ENCODE data around the gene ATXN1.
A peak's percentile ranks its signal among the peaks of the same experiment; 100 is the strongest.

ATXN1 gene

DNA sequence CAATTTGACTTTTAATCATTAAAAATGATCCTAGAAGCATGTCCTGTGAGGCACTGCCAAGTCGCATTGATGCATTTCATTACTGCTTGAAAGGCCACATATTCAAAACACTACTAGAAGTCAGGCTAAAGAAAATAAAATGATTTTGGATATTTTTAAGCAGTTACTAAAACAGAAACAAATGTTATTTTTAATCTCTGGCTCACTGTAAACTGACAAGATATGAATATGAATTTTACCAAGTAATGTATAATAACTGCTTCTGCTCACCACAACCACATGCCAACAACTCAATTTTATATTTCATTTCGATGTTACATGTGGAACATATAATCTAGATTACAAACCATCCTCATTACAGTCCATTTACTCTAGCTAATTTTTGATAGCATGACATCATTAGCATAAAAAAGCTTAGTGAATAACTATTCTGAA lies 90.6 kb downstream of the ATXN1 start:
- no peak for DNase-seq

DNA sequence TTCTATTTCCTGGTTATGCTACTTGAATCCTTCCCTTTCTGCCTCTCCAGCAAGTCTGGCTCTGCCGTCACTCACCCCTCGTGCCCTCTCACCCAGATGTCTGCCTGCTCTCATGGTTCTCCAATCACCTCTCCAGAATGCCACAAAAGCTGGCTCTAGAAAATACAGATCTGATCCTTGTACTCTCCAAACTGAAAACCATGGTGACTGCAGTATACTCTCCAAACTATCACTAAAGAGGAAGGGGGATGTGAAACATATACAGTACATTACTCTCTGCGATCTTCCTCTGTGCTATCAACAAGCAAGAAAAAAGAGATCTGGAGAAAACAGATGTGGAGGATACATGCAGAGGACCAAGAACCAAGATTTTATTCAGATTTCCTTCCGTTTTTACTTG lies 91.1 kb downstream of the ATXN1 start:
- DNase-seq, result no peak

- no peak for DNase-seq
These were observed 92.0 kb downstream of the ATXN1 start for GRCh38 chr6:16669227-16669626.

DNA sequence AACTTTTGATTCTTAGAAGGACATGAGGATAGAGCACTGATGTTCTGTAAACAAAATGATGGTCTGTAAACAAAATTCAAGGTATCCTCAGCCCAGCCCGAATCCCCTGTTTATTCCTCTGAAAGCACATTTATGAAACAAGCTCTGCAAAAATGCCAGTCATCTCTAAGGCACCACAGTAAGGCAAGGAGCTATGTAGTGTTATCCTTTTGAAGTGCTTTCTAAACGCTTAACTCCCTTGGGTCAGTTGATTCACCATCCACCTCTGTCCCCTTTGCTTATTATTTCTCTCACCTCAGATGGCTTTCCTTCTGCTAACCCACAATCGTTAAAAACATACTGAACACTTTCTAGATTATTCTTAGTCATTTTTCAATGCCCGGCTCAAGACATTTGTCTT lies 93.8 kb downstream of the ATXN1 start:
- DNase-seq, result no peak

DNA sequence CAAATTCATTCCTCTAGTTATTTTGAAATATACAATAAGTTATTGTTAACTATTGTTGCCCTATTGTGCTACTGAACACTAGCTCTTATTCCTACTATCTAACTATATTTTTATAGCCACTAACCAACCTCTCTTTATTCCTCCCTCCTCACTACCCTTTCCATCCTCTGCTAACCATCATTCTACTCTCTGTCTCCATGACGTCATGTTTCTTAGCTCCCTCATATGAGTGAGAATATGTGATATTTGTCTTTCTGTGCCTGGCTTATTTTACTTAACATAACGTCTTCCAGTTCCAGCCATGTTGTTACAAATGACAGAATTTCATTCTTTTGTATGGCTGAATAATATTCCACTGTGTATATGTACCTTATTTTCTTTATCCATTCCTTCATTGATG lies 95.3 kb downstream of the ATXN1 start:
- DNase-seq, result no peak

- DNase-seq, result no peak
These were observed 96.1 kb downstream of the ATXN1 start for GRCh38 chr6:16665182-16665581.

DNA sequence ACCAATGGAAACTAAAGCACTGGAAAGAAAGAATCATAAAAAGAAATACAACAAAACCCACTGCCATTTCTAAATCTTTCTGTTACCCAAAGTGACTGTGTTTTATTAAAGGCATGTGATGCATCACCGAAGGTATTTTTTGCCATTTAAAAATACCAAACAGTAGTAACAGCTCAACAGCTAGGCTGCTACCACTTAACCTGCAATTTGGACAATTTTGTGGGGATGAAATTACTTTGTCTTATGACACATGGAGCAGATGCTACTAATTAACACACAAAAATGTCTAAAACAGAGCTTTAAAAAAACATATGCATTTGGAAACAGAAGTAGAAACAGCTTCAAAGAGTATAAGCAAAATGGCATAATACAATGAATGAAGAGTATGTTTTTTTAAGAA lies 97.4 kb downstream of the ATXN1 start:
- DNase-seq, result no peak

DNA sequence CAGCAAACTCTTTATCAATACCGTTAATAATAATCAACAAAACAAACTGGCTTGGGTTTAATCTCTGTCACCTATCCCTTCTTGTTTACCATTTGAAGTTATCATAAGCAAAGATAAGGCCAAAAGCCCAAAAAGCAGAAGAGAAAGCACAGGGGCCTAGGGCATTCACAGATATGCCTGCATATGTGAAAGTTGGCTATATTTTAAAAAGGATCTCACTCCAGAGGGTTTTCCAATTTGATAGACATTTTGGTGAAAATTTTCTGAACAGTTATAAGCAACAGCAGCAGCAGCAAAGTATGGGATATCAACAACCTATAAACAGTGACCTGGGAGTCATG lies 101.1 kb downstream of the ATXN1 start:
- DNase-seq, result no peak

DNA sequence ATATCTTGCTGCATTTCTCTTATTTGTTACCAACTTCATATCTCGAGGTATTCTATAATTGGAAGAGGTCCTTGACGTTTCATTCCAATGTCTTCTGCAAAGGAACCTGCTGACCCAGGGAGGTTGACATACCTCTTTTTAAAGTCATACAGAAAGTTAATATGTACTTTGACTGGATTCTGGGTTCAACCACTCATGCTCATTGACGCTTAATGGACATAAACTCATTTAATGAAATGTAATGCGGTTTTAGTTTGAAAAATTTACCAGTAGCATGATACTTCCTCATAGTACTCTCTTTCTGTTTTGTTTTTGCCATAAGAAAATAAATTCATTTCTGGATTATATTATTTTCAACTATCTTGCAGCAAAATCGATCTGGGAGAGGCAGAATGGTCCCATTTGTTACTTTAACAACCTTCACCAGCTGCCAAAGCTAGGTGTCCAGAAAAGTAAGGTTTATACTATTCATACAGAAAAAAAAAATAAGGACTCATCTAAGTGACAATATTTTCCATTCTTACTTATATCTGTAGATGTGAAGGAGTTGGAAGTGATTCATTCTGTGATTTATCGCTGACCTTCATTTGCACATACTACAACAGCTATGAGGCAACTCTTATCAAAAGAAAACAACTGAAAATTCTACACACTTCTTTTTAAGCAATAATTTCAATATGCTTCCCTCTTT lies 101.6 kb downstream of the ATXN1 start:
- no peak for DNase-seq

DNA sequence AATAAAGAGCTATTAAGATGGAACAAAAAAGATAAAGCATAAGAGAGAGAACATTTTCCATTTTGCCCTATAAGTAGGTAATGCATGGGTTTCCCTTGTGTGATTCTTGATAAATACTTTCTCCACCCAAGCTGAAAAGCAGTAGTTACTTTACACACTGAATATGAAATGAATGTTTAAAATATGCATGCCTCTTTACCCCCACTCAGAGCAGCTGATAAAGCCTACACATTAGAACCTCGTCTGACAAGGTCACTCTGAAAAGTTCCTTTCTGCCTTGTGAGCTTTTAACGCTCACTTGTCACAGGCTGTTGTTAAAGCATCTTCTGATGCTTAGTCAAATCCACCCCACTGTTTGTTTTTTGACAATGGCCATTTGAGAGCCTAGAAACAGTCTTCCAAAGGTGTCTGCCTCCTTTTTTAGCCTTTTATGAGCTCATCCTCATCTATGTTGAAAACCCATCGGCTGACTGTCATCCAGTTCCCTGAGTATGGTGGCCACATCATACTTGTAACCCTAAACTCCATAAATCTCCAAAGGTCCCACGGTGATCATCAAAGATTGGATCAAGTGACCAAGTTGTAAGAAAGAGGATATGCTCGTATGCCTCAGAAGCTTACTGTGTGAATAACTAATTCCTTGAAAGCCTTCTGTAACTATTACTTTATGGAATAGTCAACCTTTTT lies 102.8 kb downstream of the ATXN1 start:
- DNase-seq, result no peak

GRCh38 chr6:16657768-16658167 lies 103.5 kb downstream of the ATXN1 start:
- no peak for DNase-seq

DNA sequence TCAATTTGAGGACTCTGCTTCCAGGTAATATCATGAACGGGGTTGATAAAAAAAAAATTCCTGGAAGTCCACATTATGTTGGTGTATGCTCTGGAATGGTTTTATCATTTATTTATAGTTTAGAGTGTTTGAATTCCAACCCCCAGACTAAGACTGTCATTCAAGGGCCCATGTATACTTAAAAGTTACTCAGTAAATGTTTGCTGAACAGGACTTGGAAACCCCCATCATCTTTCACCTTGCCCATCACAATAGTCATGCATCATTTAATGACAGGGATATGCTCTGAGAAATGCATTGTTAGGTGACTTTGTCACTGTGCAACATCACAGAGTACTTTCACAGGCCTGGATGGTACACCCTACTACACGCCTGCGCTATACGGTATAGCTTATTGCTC lies 104.8 kb downstream of the ATXN1 start:
- DNase-seq, result no peak

- DNase-seq, result no peak
These were observed 106.6 kb downstream of the ATXN1 start for GRCh38 chr6:16654701-16655100.

DNA sequence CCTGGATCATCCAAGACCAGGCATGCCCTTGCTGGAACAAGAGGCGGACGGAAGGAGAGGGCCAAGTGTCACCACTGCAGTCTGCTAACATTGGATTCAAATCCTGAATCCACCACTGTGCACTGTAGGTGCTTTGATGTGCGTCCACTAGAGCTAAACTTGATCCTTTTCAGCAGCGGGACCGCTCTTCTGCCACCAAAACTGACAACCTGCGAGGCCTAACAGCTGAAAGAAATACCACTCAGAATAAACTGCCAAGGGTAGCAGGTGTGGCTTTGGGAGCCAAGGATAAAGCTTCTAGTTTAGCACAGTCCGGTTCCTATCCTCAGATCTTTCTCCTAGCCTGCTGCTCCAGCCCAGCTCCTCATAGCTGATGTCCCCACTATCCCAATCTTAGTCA lies 108.0 kb downstream of the ATXN1 start:
- DNase-seq, result peak; percentile 21

DNA sequence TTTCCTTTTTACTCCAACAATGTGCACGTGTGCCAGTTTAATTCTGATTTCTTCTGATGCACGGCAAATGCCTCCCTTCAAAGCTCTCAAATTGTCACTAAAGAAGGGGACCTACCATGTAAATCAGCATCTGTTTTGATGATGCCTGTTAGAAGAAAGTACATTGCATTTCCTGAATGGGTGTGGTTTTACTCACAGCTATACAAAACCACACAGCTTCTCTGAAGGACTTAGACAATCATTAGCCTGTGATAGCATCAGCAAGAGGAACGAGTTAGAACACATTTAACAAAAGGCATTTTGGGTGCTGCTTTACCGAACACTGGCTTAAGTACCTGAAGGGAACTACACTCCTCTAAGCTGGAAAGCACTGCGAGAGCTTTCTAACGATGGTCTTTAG lies 109.4 kb downstream of the ATXN1 start:
- no peak for DNase-seq

DNA sequence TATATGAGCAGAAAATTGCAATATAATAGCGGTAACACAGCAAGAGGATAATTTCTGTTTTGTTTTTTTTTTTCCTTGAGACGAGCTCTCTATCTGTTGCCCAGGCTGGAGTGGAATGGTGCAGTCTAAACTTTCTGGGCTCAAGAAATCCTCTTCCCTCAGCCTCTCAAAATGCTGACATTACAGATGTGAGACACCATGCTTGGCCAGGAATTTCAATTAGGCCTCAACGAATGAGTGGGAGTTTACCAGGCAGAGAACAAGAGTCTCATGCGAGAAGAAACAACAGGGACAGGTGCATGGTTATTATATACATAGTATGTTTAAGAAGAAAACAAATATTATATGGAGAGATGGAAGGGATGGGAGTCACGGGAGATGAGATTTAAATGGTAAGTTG lies 111.4 kb downstream of the ATXN1 start:
- DNase-seq, result no peak

DNA sequence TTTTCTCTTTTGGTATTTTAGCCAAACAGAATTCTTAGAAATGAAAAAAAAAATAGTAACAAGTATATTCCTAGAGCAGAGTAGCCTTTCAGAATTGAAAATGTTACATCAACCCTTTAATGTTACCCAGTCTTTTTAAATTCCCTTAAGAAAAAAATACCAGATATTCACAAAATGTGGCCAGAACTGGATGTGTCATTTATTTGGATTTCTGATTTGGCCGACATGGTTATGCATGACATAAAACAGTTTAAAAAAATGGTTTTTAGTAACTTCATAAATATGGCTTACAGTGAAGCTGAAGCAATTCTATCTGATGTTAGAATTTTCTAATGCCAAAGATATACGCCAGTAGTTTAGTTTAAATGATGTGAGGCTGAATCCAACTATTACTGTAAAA lies 112.0 kb downstream of the ATXN1 start:
- DNase-seq, result no peak

DNA sequence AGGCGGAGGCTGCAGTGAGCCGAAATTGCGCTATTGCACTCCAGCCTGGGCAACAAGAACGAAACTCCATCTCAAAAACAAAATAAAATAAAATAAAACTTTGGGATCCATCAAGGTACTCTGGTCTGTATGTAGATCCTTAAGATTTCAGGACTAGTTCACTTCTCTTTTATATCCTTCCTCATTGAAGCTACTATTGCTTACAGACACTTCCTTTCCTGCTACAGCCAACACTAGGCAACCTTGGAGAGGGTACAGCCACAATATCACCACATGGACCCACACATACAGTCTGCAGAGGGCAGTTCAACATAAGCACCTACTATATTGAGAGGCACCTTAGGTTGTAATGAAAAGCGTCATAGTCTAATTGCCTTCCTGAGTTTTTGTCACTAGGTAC lies 113.3 kb downstream of the ATXN1 start:
- no peak for DNase-seq

GRCh38 chr6:16647422-16647821 lies 113.8 kb downstream of the ATXN1 start:
- no peak for DNase-seq

GRCh38 chr6:16644540-16645250 lies 116.6 kb downstream of the ATXN1 start:
- no peak for DNase-seq

DNA sequence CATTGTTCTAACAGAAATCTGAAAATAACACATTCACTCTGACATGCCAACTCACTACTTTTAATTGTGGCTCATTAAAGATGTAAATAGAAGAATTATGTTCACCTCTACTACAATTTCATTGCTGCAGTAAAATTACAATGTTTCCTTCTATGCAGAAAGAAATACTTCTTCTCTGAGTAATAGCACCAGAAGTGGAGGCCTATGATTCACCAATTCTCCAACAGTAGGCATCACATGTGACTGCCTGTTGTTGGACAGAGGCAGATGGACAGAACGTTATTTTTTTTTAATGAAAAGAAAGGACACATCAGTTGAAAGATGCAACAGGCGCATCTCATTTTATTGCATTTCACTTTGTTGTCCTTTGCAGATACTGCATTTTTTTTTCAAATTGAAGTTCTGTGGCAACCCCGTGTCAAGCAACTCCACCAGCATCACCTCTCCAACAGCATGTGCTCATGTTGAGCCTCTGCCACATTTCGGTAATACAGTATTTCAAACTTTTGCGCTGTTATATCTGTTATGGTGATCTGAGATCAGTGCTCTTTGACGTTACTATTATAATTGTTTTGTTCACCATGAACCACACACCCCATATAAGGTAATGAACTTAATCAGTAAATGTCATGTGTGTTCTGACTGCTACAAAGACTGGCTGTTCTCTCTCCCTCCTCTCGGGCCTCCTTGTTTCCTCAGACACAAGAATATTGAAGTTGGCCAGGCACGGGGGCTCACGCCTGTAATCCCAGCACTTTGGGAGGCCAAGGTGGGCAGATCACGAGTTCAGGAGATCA lies 121.4 kb downstream of the ATXN1 start:
- DNase-seq, result no peak

DNA sequence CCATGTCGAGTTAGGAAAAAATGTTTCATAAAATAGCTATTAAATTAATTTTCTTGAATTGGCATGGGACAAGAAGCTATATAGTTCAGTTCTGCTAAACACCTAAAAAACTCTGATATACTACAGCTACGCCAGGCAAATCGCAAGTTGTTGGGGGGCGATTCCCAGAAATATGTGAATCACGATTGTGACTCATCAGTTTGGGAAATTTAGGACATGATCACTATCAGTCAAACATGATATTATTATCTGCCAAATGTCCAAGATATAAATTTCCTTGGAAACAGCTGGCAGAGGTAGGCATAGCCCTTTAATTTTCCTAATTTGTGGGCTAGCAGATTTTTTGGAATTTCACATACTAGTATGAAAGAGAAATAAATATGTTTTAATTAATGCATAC lies 123.6 kb downstream of the ATXN1 start:
- DNase-seq, result no peak

GRCh38 chr6:16635810-16636602 lies 125.3 kb downstream of the ATXN1 start:
- peak; percentile 33 for DNase-seq
